Colonic mucosa (tissue), 4 donors: ENCODE data around the gene TMEM54. TPM values are rescaled to one million over a fixed set of nuclear protein-coding genes. Genes with fewer than 3 reads are reported as not detected.

Experiments
- DNase-seq: peaks from one replicate; pipeline ENCODE4 v3.0.0-alpha.2; 2020
- H3K27ac ChIP-seq: fragments of 200-600 bp; one replicate; pipeline ENCODE4 v1.8.0; 2021
- H3K27me3 ChIP-seq: fragments of 200-600 bp; one replicate; pipeline ENCODE4 v1.8.0; 2021
- H3K36me3 ChIP-seq: fragments of 200-600 bp; one replicate; pipeline ENCODE4 v1.8.0; 2021
- H3K4me1 ChIP-seq: fragments of 200-600 bp; one replicate; pipeline ENCODE4 v1.8.0; 2021; ENCODE audit warnings: mild to moderate bottlenecking
- H3K4me3 ChIP-seq: fragments of 200-600 bp; one replicate; pipeline ENCODE4 v1.8.0; 2021
- H3K9ac ChIP-seq, 2 donors: one replicate each; pipeline ENCODE4 v1.7.0; 2013; ENCODE audit warnings: control low read depth in 2 of 2, low read depth in 2 of 2, low read length in 2 of 2
- H3K9me3 ChIP-seq: fragments of 200-600 bp; one replicate; pipeline ENCODE4 v1.8.0; 2021
- CTCF ChIP-seq: fragments of 200-600 bp; IDR thresholded peaks from one replicate; pipeline ENCODE4 v1.8.0; 2022; ENCODE audit warnings: antibody characterized with exemption, mild to moderate bottlenecking
- intact Hi-C: fragments of 100-400 bp; cut with DNase I; formaldehyde crosslinking; loops from one replicate; pipeline ENCODE4 v1.14.1; 2022
- total RNA-seq, 2 donors: library from RNA; stranded (reverse); fragmentation: NEBNext Ultra II Directional in 1 of 2; extraction: Animal tissue kit (Norgen Biotek cat#: 25700) in 1 of 2; gene quantifications; one replicate each; pipeline ENCODE4 v1.2.1, GENCODE V29; 2021
- donor health status: healthy.
- donor health status: DM: no; HTN: no; CAD: no.
- donor health status: DM: no; HTN: no; CAD: no.

Gene TMEM54
- total RNA-seq, 2 donors from 2014 or later, result 715 to 878 TPM

GRCh38 chr1:32901823-32902534, 790 bp upstream of the TMEM54 start:
- Histone ChIP-seq H3K27ac (peak overlapping the region; percentile 80), H3K9me3 (no peaks in the 10 kb centered on the region), H3K36me3 (no peaks in the 10 kb centered on the region), H3K4me3 (peak overlapping the region; percentile 69), H3K4me1 (no peaks in the 10 kb centered on the region), H3K9ac (peak overlapping the region; percentile 79 to 90), H3K27me3 (no peaks in the 10 kb centered on the region)
- TF ChIP-seq CTCF, result no peak
- intact Hi-C loops, result no loop called here
- no peak for DNase-seq

GRCh38 chr1:32900371-32900955, 726 bp downstream of the TMEM54 start:
- Histone ChIP-seq H3K9me3 (no peaks in the 10 kb centered on the region), H3K4me3 (peak overlapping the region; percentile 69), H3K4me1 (no peaks in the 10 kb centered on the region), H3K9ac (peak overlapping the region; percentile 94 to 96), H3K36me3 (no peaks in the 10 kb centered on the region), H3K27me3 (no peaks in the 10 kb centered on the region), H3K27ac (peak overlapping the region; percentile 83)
- TF ChIP-seq CTCF, result no peak
- DNase-seq, result no peak
- intact Hi-C loops, result no loop called here

- no peak for TF ChIP-seq CTCF
- Histone ChIP-seq H3K9ac (peak overlapping the region in 1 of 2 donors; percentile 96), H3K4me1 (no peaks in the 10 kb centered on the region), H3K27me3 (no peaks in the 10 kb centered on the region), H3K4me3 (peak overlapping the region; percentile 69), H3K27ac (peak overlapping the region; percentile 83), H3K9me3 (no peaks in the 10 kb centered on the region), H3K36me3 (no peaks in the 10 kb centered on the region)
- intact Hi-C loops, result no loop called here
- peak; percentile 68 for DNase-seq
These were observed 1.4 kb downstream of the TMEM54 start for GRCh38 chr1:32899586-32900296.

GRCh38 chr1:32898958-32899357, 2.2 kb downstream of the TMEM54 start:
- no peak for DNase-seq
- no peak for TF ChIP-seq CTCF
- intact Hi-C loops, result no loop called here
- Histone ChIP-seq H3K27me3 (no peaks in the 10 kb centered on the region), H3K36me3 (no peaks in the 10 kb centered on the region), H3K27ac (no peak overlapping the region), H3K9ac (peak overlapping the region; percentile 13 to 26), H3K9me3 (no peaks in the 10 kb centered on the region), H3K4me1 (no peaks in the 10 kb centered on the region), H3K4me3 (no peak overlapping the region)

- no peaks in the 10 kb centered on the region for H3K27me3 ChIP-seq
- H3K4me1 ChIP-seq, result no peaks in the 10 kb centered on the region
- H3K9me3 ChIP-seq, result no peaks in the 10 kb centered on the region
- intact Hi-C loops, result no loop called here
- TF ChIP-seq CTCF, result no peak
- DNase-seq, result no peak
- no peak overlapping the region for H3K27ac ChIP-seq
- peak overlapping the region in 1 of 2 donors; percentile 18 for H3K9ac ChIP-seq
- H3K4me3 ChIP-seq, result no peak overlapping the region
- no peaks in the 10 kb centered on the region for H3K36me3 ChIP-seq
These were observed 3.1 kb downstream of the TMEM54 start for GRCh38 chr1:32898056-32898455.
